ENCODE results near the gene NEURL1.
"Not testable (repeated sequence)": the region's sequence is repeated elsewhere in the genome, so short reads cannot be mapped to it uniquely, and the experiment has no call there.

The NEURL1 gene

DNA sequence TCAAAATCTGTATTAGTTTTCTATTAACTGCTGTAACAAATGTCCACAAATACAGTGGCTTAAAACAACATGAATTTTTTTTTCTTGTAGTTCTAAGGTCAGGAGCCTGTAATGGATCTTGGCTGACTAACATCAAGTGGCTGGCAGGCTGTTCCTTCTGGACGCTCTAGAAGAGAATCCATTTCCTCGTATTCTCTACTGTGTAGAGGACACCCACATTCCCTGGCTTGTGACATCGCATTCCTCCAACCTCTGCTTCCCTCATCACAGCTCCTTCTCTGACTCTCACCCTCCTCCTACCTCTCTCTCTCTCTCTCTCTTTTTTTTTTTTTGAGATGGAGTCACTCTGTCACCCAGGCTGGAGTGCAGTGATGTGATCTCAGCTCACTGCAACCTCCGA is 30.0 kb upstream of the NEURL1 start:
- DNase-seq (ENCODE audit: low read depth in 2 of 2), result no peak

DNA sequence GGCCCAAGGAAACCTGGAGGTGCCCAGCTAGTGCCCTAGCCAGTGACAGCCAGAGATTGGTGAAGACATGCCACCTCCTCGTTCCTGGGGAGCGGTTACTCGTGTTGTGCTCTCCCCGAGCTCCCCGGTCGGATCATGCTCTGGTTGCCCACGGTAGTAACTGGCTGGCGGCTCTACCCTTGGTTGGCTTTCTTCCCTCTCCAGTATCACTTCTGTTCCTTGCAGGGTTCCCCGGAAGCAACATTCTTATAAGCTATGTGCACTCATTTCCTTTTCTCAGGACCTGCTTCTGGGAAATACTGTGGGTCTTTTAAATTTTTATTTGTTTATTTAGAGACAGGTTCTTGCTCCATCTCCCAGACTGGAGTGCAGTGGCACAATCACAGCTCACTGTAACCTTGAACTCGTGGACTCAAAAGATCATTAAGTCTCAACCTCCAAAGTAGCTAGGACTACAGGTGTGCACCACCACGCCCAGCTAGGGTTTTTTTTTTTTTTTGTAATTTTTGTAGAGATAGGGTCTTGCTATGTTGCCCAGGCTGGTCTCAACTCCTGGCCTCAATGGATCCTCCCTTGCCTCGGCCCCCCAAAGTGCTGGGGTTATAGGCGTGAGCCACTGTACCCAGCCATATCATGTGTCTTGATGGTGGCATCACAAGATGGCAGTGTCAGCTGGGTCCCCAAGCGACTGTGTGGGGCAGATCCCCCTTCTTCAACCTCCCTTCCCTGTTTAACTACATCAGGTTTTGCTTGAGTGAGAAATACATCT is 27.9 kb upstream of the NEURL1 start:
- DNase-seq (ENCODE audit: low read depth in 2 of 2), result no peak

DNA sequence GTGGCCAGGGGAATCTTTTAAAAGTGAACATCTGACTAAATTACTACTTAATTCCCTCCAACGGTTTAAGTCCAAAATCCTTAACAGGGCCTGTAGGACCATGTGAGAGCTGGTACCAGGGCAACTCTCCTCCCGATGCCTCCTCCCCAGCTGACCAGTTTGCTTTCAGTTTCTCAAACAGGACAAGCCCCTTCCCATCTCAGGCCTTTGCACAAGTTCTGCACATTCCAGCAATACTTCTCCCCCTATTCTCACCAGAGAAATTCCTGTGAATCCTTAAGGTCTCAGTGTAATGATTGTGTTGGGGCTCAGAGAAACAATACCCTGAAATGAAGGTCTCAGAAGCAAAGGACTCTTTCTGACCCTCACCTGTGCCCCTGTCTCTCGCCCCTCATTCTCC is 26.8 kb upstream of the NEURL1 start:
- no peak for DNase-seq (ENCODE audit: low read depth in 2 of 2)

DNA sequence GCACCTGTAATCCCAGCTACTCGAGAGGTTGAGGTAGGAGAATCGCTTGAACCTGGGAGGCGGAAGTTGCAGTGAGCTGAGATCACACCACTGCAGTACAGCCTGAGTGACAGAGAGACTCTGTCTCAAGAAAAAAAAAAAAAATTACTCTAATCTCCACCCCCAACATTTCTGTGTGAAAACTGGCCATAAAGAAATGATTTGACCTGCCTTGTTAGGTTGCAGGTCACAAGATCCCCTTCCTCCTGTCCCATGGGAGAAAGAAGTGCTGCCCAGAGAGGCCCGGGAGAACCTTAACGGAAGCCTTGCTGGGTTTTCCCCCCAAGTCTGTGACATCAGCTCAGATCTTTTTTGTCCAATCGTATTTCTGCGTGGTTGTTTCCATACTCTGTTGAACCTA is 26.1 kb upstream of the NEURL1 start:
- DNase-seq (ENCODE audit: low read depth in 2 of 2), result no peak

DNA sequence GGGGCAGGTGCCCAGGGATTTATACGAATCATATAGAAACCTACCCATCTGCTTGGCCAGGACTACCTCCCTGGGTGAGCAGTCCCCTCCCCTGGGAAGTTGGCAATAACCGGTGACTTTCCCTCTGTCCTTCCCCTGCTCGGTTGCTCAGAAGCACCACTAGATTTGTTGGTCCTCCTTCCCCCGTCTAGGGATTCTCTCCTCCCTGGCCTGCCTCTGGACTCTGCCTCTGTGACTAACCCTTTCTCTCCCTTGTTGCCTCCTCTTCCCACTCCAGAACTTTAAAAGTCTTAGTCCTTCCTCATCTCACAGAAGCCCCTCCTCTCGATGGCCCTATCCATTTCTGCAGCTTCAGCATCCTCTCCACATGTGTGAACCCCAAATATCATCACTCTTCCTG is 24.3 kb upstream of the NEURL1 start:
- DNase-seq (ENCODE audit: low read depth in 2 of 2), result no peak

DNA sequence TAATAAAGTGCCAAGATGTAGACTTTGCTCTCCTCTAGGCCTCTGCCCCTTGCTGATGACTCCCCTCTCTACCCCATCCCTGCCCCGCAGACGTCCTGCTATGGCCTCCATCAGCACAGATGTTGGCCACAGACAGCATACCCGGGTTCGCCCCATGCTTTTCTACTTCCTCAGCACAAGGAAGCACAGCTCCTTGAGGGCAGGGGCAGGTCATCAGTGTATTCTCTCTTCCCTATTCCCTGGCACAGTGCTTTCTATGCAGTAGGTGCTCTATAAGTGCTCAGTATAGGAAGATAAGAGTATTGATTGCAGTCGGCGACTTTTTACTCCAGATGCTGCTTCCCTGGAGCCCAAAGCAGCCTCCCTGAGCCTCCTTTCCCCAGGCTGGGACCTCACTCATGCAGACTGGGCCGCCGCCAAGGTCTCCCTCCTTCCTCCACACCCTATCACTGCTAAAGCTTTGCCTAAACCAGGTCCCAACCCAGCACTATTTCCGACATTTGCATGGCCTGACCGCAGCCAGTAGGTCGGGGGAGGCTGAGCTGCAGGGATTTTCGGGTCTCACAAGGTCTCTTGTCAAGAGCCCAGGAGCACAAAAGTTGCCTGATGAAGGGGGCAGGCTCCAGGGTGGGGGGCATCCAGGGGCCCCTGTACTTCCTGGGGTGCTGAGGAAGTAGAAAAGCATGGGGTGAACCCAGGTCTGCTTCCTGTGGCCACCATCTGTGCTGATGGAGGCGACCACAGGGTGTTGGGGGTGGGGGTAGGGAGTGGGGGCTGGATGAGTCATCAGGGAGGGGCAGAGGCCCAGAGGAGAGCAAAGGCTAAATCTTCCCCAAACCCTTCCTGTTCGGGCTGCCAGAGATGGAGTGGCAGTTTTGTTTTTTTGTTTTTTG is 22.5 kb upstream of the NEURL1 start:
- peak; percentile 60 for DNase-seq (ENCODE audit: low read depth in 2 of 2)

DNA sequence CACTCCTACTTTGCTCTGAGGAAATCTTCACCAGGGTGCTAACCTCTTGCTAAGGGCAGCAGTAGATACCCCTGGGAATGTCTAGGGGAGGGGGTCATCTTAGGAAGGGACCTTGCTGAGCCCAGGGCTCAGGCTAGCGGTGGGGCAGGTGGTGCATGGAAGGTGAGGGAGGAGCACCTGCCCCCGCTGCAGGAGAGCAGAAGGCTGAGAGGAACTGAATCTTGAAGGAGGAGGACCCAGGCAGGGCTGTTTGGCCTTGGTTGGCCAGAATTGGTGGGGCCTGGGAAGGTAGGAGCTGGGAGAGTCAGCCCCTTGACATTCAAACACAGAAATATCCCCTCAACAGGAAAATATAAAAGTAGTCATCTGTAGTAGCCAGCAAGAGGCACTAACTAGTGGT is 21.5 kb upstream of the NEURL1 start:
- no peak for DNase-seq (ENCODE audit: low read depth in 2 of 2)

DNA sequence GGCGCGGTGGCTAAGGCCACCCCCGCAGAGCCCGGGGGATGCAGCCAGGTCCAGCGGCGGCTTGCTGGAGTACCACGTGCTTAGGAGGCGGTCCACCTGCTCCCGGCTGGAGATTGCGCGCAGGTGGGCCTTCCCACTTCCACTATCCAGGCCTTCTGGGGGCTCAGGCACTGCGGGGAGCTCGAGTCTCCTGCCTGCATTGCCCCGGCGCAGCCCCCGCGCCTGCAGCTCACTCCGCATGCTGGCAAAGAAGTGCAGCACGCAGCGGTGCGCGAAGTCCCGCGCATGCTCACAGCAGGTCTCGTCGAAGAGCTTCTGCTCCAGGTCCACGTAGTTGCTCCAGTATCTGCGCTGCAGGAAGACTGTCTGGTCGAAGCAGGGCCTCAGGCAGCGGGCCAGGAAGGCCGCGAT is 20.2 kb upstream of the NEURL1 start:
- DNase-seq (ENCODE audit: low read depth in 2 of 2), result no peak

DNA sequence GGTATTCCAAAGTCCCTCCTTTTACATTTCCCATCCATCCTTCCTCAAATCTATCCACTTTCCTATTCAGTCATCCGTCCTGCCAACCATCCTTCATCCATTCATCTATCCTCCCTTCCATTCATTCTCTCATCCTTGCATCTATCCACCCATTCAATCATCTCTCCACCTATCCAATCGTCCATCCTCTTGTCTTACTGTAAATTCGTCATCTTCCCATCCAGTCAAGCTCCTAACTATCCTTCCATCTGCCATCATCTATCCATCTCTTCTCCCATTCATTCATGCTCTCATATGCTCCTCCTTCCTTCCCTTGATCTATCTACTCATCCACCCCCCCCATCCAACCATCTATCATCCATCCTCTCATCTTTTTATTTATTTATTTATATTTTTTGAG is 19.4 kb upstream of the NEURL1 start:
- DNase-seq (ENCODE audit: low read depth in 2 of 2), result no peak

DNA sequence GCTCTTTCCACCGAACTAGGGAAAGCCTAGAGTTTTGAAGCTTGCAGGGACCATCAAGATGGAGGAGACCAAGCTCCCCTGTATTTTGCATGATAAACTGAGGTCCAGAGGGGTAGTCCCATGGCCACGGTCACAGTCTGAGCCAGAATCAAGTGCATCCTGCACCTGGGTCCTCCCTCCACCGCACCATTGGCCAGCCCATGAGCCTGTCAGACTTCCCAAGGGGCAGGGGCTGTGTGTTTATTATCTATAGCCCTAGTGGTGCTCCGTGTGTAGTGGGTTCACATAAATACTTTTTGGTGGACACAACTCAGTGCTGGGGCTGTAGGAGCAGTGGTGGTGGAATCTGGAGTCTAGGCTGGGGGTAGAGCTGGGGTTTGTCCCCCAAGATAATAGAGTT is 18.1 kb upstream of the NEURL1 start:
- no peak for DNase-seq (ENCODE audit: low read depth in 2 of 2)

DNA sequence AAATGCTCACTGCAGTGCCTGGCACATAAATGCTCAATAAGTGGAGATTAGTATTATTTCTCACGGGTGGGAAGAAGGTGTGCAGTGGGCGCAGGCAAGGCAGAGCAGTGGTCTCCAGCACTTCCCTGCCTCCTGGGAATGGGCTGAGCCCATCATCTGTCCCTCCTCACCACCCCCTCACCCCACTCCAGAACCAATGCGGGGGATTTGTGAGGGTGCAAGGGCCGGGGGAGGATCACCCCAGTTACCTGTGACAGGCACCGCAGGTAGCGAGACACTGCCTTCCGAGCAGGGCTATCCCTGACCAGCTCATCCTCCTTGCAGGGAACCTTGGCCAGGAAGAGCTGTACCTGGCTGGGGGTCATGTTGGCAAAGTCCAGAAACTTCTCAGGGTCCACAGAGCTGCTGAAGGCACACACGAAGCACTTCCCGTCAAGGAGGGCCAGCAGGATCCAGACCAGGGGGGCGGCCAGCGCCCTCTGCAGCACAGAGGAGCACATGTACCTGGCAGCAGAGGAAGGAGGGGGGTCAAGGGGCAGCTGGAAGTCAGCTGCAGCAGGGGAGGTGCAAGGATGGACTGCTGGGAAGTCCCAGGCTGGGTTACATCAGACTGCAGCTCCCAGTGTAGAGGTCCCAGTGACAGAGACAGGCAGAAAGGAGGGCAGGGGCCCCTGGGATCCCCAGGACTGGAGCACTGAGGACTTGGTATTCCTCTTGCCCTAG is 17.3 kb upstream of the NEURL1 start:
- no peak for DNase-seq (ENCODE audit: low read depth in 2 of 2)

DNA sequence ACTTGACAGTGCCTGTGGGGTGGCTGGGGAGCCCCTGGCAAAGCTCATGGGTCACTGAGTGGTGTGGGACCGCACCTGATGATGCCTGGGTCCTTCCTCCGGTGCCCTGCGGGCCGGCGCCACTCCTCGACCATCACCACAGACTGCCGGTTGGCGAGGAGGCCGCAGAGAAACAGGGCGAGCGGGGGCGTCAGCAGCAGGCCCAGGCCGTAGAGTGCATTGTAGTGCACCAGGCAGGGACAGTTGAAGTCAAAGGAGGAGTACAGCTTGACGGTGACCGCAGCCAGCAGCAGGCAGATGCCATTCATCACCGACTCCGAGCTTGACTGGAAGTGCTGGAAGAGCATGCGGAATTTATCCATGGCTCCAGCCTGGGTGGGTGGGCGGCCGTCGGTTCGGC is 14.8 kb upstream of the NEURL1 start:
- DNase-seq (ENCODE audit: low read depth in 2 of 2), result no peak

DNA sequence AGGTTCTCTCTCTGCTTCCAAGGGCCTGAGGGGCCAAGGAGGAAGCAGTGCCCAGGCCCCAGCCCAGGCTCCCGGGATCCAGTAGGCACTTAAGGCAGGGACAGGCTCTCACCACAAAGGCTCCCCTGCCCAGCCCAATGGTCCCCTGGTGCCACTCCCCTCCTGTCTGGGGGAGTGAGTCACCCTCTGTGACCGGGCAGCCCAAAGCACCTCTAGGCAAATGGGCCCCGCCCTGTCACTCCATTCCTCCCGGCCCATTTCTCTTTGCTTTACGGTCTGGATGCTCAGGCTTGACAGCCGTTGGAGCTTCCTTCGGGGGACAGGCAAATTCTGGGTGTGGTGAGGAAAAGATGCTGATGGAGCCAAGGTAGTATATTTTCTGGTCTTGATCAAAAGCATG is 14.4 kb upstream of the NEURL1 start, which contains the start of gene CALHM3:
Gene CALHM3 (minus strand): TSS at position 106 of the 400 bp plus-strand sequence. CDS start 208 bp downstream, outside the sequence.
- no peak for DNase-seq (ENCODE audit: low read depth in 2 of 2)

DNA sequence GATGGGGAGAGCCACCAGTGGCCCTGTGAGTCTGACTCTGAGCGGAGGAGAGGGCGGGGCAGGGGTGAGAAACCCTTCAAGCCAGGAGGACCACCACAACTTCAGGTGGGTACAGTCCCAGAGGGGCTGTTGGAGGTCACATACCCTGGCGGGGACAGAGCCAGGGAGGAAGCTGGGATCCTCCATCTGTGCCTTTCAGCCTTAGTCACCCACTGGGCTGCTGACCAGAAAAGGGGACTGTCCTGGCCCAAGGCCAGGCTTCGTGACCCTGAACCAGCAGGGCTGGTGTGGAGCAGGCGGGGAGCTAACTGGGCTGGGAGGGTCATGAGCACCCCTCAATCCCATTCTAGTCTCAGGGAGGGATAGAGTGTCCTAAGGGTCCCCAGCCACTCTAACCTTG is 13.0 kb upstream of the NEURL1 start:
- no peak for DNase-seq (ENCODE audit: low read depth in 2 of 2)

DNA sequence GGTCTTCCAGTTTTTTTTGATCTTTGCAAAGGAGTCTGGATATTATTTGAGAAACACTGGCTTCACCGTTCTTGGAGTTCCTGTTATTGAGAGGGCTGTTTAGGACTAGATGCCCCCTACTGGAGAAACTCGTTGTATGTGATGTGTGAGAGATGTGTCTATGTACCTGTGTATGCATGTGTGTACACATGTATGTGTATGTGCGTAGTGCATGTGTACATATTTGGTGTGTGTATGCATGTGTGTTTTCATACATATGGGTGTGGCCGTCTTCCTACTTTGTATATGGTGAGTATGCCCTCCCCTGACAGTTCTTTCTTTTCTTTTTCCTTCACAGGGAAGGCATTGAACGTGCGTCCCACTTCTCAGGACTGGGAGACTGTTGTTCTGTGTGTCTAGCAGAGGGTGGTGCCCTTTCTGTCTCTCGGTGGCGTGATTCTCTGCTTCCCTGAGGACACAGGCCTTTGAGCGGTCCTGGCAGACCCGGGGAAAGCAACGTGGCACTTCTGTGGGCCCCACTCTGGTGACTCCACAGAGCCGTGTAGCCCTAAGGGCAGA is 11.5 kb upstream of the NEURL1 start:
- no peak for DNase-seq (ENCODE audit: low read depth in 2 of 2)

DNA sequence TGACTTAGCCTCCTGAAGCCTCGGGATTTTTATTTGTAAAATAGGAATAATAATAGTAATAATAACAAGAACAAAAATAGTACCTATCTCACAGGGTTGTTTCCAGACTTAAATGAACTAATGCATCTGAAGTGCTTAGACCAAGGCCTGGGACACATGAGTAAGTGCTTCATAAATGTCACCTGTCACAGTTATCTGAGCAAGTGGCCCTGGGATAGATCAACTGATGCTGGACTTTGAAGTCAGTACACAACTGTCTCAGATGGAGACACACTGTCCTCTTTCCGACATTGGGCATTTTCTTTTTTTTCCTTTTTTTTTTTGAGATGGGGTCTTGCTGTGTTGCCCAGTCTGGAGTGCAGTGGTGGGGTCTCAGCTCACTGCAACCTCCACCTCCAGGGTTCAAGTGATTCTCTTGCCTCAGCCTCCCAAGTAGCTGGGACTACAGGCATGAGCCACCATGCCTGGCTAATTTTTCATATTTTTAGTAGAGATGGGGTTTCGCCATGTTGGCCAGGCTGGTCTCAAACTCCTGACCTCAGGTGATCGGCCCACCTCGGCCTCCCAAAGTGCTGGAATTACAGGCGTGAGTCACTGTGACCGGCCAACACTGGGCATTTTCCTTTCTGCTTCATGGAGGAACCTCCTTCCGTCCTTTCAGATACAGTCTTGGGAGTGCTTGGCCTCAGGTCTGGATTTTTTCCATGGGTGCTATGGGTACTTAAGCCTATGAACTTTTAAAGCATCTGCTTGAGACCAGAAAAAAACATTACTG is 6.7 kb upstream of the NEURL1 start:
- DNase-seq (ENCODE audit: low read depth in 2 of 2), result not testable (repeated sequence)

DNA sequence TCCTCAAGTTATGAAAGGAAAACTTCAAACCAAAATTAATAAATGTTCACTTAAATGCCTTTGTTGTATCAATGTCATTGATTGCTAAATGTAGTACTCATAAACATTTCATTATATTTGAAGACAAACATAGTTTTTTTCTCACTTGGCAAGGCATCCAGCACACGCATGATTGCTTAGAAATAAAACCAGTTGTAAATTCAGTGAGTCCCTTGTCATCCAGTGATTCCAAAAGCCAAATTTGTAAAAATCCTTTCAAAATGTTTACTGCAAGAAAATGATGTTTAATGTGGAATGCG is 6.1 kb upstream of the NEURL1 start:
- no peak for DNase-seq (ENCODE audit: low read depth in 2 of 2)

DNA sequence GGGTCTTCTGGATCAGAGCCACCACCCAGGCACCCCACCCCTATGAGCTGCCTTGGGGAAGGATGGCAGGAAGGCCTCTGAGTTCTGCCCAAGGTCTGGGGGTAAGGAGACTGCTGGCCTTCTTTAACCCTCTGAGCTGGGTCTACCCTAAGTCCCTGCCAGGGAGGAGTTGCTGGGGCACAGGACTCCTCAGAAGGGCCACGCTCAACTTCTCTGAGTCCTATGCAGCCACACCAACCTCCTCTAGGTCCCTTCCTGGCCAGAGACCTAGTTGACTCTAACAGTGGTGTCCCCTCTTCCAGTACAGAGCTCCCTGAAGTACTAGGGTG is 2.6 kb upstream of the NEURL1 start:
- DNase-seq (ENCODE audit: low read depth in 2 of 2), result no peak

DNA sequence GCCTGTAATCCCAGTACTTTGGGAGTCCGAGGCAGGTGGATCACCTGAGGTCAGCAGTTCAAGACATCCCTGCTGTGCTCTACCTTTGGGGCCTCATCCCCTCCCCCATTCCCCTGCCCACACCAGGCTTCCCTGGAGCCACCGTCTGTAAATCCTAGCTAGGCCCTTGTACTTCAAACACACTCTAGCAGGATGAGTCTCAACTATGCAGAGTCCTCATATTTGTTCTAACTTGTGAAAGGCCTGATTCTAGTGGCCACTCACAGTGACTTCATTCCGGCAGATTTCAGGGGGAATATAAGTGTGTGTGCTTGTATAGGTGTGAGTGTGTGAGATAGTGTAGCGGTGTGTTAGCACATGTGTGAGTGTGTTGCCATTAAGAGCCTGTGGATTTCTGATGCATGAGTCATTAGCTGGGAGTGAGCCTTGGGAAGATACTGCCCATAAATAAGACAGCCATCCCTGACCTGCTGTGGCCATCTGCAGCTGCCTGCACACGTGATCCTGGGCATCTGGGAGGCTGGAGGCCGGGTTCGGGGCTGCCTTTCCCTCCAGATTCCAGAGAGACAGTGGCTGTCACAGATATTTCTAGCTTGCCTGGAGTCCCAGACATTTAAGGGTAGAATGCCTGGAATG is 1.7 kb upstream of the NEURL1 start:
- no peak for DNase-seq (ENCODE audit: low read depth in 2 of 2)

DNA sequence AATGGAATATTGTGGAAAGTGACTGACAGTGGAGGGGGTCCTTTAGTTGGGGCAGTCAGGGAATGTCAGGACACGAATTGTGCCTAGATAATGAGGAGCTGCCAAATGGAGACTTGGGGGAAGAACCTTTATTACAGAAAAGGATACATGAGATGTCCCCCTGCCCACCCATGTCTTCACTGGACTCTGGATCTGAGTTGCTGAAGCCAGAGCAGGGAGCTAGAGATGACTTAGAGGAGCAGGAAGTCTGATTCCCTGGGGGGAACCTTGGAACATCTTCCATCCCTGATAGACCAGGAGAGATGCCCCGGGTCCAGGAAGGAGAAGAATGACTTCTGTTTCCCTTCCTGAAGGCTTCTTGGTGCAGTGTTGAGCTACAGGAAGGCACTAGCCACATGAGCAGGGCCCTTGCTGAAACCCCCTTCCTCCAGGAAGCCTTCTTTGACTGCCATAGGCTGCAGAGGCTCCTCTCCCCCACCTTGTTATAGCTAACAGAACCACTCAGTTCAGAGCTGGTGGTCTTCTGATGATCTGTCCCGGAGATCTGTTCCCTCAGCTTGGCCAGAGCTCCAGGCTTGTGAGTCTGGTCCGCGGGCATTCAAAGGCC is 747 bp upstream of the NEURL1 start:
- DNase-seq (ENCODE audit: low read depth in 2 of 2), result no peak

Data from stimulated activated CD8-positive, alpha-beta memory T cell treated with anti-CD3 and anti-CD28 coated beads, Interleukin-2, amount 100 ng/mL, for 48 hours (primary cell).